HG03565 (cell line): ENCODE measurements around the gene LRRN4CL.
"Not testable (repeated sequence)": the region's sequence is repeated elsewhere in the genome, so short reads cannot be mapped to it uniquely, and the experiment has no call there.

Experiments used
- ATAC-seq: cut with Tn5 transposase; IDR thresholded peaks from one replicate; pipeline ENCODE4 v1.9.1; 2021; ENCODE audit warnings: mild to moderate bottlenecking, moderate library complexity; ENCODE audit not compliant: unreplicated experiment

The LRRN4CL gene

GRCh38 chr11:62710001-62710345 is 20.6 kb upstream of the LRRN4CL start:
- ATAC-seq: no peak

- peak; percentile 55 for ATAC-seq
Observed at GRCh38 chr11:62709247-62710000, 20.1 kb upstream of the LRRN4CL start.

- ATAC-seq: no peak
Observed at GRCh38 chr11:62708793-62709192, 19.5 kb upstream of the LRRN4CL start.

DNA sequence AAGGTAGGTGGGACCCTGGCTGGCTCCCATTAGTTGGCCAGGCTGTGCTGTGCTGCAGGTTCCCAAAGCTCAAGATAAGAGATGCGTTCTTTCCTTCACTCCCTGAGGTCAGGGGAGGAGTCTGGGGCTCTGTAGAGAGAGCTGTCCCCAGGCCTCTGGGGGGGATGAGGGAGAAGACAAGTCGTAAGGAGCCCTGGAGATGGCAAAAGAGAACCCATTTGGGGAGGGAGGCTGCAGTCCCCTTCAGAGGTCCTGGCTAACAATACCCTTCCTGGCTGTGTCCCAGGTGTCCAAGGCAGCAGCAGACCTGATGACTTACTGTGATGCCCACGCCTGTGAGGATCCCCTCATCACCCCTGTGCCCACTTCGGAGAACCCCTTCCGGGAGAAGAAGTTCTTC is 19.1 kb upstream of the LRRN4CL start:
- no peak for ATAC-seq

- ATAC-seq: no peak
Observed at GRCh38 chr11:62707277-62707861, 18.0 kb upstream of the LRRN4CL start, which contains the start of the genes BSCL2 and GNG3. BSCL2 (minus strand) TSS chr11:62707424; CDS start chr11:62707195, 229 bp downstream. GNG3 (plus strand) TSS chr11:62707676; CDS start chr11:62708296, 620 bp downstream.

- ATAC-seq: no peak
Observed at GRCh38 chr11:62706850-62707247, 17.5 kb upstream of the LRRN4CL start.

GRCh38 chr11:62705880-62706849 is 16.8 kb upstream of the LRRN4CL start:
- ATAC-seq: peak; percentile 38

GRCh38 chr11:62705413-62705812 is 16.1 kb upstream of the LRRN4CL start:
- ATAC-seq: no peak

DNA sequence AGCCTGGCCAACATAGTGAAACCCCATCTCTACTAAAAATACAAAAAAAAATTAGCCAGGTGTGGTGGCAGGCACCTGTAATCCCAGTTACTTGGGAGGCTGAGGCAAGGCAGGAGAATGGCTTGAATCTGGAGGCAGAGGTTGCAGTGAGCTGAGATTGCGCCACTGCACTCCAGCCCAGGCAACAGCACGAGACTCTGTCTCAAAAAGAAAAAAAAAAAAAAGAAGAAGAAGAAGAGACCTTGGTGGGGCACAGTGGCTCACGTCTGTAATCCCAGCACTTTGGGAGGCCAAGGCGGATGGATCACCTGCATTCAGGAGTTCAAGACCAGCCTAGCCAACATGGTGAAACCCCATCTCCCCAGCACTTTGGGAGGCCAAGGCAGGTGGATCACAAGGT is 14.6 kb upstream of the LRRN4CL start:
- ATAC-seq: not testable (repeated sequence)

GRCh38 chr11:62702246-62702645 is 12.9 kb upstream of the LRRN4CL start:
- ATAC-seq: no peak

GRCh38 chr11:62694455-62695167 is 5.3 kb upstream of the LRRN4CL start:
- no peak for ATAC-seq

DNA sequence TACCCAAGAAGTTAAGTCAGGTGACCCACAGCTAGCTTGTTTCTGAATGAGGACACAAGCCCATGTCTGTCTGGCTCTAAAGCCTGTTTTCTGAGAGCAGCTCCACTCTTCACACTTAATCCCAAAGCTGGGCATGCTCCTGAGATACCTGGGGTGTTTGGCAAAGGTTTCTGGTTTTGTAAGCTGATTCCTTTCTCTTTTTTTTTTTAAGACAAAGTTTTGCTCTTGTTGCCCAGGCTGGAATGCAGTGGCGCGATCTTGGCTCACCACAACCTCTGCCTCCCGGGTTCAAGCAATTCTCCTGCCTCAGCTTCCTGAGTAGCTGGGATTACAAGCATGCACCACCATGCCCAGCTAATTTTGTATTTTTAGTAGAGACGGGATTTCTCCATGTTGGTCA is 4.3 kb upstream of the LRRN4CL start:
- not testable (repeated sequence) for ATAC-seq

DNA sequence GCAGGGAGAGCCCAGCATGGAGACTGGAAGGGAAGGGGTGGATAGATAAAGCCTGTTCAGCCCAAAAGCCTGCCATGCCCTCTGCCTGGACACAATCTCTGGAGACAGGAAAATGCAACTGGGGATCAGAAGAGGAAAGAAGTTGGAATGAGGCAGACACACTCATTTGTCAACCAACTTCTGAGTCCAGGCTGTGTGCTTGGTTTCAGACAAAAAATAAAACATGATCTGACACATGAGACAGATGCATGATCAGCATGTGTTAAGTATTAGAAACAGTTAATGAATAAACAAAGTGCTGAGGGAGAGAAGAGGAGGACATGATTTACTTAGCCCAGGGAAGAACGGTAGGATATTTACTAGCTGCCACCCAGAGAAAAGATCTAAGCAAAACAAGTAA is 839 bp downstream of the LRRN4CL start:
- ATAC-seq: no peak

- ATAC-seq: no peak
Observed at GRCh38 chr11:62687508-62688396, 1.6 kb downstream of the LRRN4CL start.

DNA sequence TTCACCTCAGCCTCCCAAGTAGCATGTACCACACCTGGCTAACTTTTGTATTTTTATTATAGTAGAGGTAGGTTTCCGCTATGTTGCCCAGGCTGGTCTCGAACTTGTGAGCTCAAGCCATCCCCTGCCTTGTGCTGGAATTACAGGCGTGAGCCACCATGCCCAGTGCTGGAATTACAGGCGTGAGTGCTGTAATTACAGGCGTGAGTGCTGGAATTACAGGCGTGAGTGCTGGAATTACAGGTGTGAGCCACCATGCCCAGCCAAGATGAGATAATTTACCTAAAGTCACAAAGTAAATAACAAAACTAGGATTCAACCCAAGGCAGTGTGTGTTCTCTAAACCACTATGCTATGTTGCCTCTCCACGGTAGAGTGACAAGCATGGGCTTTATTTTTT is 6.8 kb downstream of the LRRN4CL start:
- no peak for ATAC-seq

DNA sequence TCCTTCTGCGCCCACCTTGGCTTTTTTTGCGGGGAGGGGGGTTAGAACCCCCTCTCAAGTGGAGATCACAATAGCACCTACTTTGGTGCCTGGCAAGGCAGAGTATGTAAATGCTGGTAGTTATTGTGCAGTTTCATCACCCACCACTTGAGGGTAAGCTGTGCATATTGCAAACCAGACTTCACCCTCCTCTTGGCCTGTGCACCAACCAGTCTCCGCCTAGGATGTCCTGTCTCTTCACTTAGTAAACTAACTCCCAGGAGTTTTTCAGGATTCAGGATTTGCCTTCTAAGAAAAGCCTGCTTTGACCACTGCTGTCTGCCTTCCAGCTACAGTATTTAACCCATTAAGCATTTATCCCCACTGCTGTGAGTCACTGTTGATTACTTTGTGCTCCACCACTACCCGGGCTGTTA is 8.5 kb downstream of the LRRN4CL start:
- ATAC-seq: peak; percentile 52

DNA sequence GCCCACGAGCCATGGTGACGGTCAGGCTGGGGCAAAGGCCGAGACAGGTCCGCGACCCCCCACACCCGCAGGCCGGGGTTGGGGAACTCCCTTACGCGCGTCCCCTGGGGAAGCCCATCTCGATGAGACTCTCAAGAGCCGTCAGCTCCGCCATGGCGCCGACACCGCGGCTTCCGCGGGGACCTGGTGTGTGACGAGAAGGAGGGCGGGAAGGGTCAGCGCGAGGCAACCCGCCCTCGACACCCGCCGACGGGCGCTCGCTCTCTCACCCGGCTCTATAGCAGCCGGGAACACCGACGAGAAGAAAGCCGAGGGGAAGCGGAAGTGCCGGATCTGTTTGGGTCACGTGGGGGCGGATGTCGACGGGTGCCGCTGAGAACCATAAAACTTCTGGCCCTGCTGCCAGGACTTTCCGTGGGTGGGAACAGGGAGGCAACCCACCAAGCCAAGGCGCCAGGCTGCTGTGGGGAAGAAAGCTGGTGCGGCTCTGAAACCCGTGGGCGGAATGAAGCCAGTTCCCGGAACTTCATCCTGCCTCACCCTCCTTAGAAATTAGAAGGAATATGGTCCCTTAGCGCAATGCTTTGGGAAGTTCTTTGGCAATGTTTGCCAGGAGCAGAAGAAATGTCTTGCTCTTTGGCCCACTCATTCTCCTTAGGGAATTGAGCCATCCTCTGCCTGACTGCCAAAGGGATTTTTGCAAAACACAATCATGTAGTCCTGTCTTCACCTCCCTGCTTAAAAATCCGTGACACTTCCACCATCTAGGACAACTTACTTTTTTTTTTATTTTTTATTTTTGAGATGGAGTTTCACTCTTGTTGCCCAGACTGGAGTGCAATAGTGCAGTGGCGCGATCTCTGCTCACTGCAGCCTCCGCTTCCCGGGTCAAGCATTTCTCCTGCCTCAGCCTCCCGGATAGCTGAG is 10.3 kb downstream of the LRRN4CL start, which contains the start of gene UBXN1:
Gene UBXN1 (minus strand): TSS at position 304 of the 927 bp plus-strand sequence. CDS start 150 bp downstream, at position 154.
- peak; percentile 45 for ATAC-seq

- ATAC-seq: no peak
Observed at GRCh38 chr11:62678433-62678769, 10.9 kb downstream of the LRRN4CL start.

GRCh38 chr11:62677714-62678113 is 11.6 kb downstream of the LRRN4CL start:
- ATAC-seq: no peak
